Activated CD8-positive, alpha-beta T cell treated with anti-CD3 and anti-CD28 coated beads for 36 hours (primary cell): ENCODE results near the gene GPR158. TPM values are rescaled to one million over a fixed set of nuclear protein-coding genes. Genes with fewer than 3 reads are reported as not detected.

Experiments used
- ATAC-seq: fragments of 200-7000 bp; cut with Tn5 transposase; one replicate; pipeline ENCODE4 v1.10.0; 2021; ENCODE audit warnings: mild to moderate bottlenecking, moderate library complexity
- CTCF ChIA-PET: fragments of 350-600 bp; sonication (Branson Sonifier 250); formaldehyde crosslinking; loops from one replicate; lab custom pipeline; 2021; ENCODE audit warnings: antibody characterized with exemption; lab: Charles Lee
- POLR2A ChIA-PET: fragments of 350-600 bp; sonication (Branson Sonifier 250); formaldehyde crosslinking; loops from one replicate; lab custom pipeline; 2021; ENCODE audit warnings: antibody characterized with exemption; lab: Charles Lee
- DNase-seq: peaks from one replicate; pipeline ENCODE4 v3.0.0-alpha.2; 2020
- H3K27ac Mint-ChIP-seq: one replicate; pipeline ENCODE4 v1.8.0; 2021; ENCODE audit warnings: mild to moderate bottlenecking, mixed read lengths
- H3K27me3 Mint-ChIP-seq: one replicate; pipeline ENCODE4 v1.8.0; 2021; ENCODE audit warnings: mixed read lengths
- H3K36me3 Mint-ChIP-seq: one replicate; pipeline ENCODE4 v1.8.0; 2021; ENCODE audit warnings: low read depth, mixed read lengths
- H3K4me1 Mint-ChIP-seq: one replicate; pipeline ENCODE4 v1.8.0; 2021; ENCODE audit warnings: low read depth, mixed read lengths
- H3K4me3 Mint-ChIP-seq: one replicate; pipeline ENCODE4 v1.8.0; 2021; ENCODE audit warnings: mild to moderate bottlenecking, moderate library complexity, mixed read lengths
- H3K9me3 Mint-ChIP-seq: one replicate; pipeline ENCODE4 v1.8.0; 2021; ENCODE audit warnings: mixed read lengths
- CTCF ChIP-seq: fragments of 200-600 bp; IDR thresholded peaks from one replicate; pipeline ENCODE4 v1.8.0; 2022; ENCODE audit warnings: antibody characterized with exemption, mild to moderate bottlenecking
- intact Hi-C: fragments of 100-400 bp; cut with micrococcal nuclease; formaldehyde crosslinking; loops from one replicate; pipeline ENCODE4 v1.10.0; 2022
- total RNA-seq, 2 experiments: library from RNA; stranded (reverse); gene quantifications; one replicate each; pipeline ENCODE4 v1.2.3, GENCODE V29; 2021

Gene GPR158
- total RNA-seq, 2 experiments from 2014 or later: not detected

GRCh38 chr10:25504306-25504705 is 329.5 kb downstream of the GPR158 start:
- H3K36me3 Mint-ChIP-seq: no peaks in the 10 kb centered on the region
- peaks cover 3% of the 10 kb centered on the region for H3K9me3 Mint-ChIP-seq
- no peak overlapping the region for H3K4me3 Mint-ChIP-seq
- H3K27ac Mint-ChIP-seq: no peak overlapping the region
- ATAC-seq (no peak), DNase-seq (no peak)
- CTCF ChIA-PET: no interaction called here
- no peaks in the 10 kb centered on the region for H3K27me3 Mint-ChIP-seq
- intact Hi-C loops: no loop called here
- no peak for TF ChIP-seq CTCF
- POLR2A ChIA-PET: no interaction called here
- H3K4me1 Mint-ChIP-seq: no peaks in the 10 kb centered on the region

GRCh38 chr10:25504838-25505237 is 330.0 kb downstream of the GPR158 start:
- no peak for DNase-seq
- POLR2A ChIA-PET: no interaction called here
- CTCF ChIA-PET: no interaction called here
- Mint-ChIP-seq H3K4me3 (no peak overlapping the region), H3K27me3 (no peaks in the 10 kb centered on the region), H3K9me3 (peaks cover 3% of the 10 kb centered on the region), H3K4me1 (no peaks in the 10 kb centered on the region), H3K27ac (no peak overlapping the region), H3K36me3 (no peaks in the 10 kb centered on the region)
- no peak for ATAC-seq
- intact Hi-C loops: no loop called here
- no peak for TF ChIP-seq CTCF

GRCh38 chr10:25505466-25505865 is 330.7 kb downstream of the GPR158 start:
- H3K4me3 Mint-ChIP-seq: no peak overlapping the region
- intact Hi-C loops: no loop called here
- H3K36me3 Mint-ChIP-seq: no peaks in the 10 kb centered on the region
- DNase-seq: no peak
- no peaks in the 10 kb centered on the region for H3K4me1 Mint-ChIP-seq
- POLR2A ChIA-PET: no interaction called here
- CTCF ChIA-PET: no interaction called here
- H3K27ac Mint-ChIP-seq: no peak overlapping the region
- H3K27me3 Mint-ChIP-seq: no peaks in the 10 kb centered on the region
- no peak for TF ChIP-seq CTCF
- ATAC-seq: no peak
- peaks cover 3% of the 10 kb centered on the region for H3K9me3 Mint-ChIP-seq

GRCh38 chr10:25506821-25507335 is 332.1 kb downstream of the GPR158 start:
- no peaks in the 10 kb centered on the region for H3K27me3 Mint-ChIP-seq
- no peaks in the 10 kb centered on the region for H3K36me3 Mint-ChIP-seq
- H3K4me3 Mint-ChIP-seq: no peak overlapping the region
- no peak for DNase-seq
- peaks cover 11% of the 10 kb centered on the region for H3K9me3 Mint-ChIP-seq
- intact Hi-C loops: no loop called here
- TF ChIP-seq CTCF: no peak
- ChIA-PET POLR2A (no interaction called here), CTCF (no interaction called here)
- no peak overlapping the region for H3K27ac Mint-ChIP-seq
- no peaks in the 10 kb centered on the region for H3K4me1 Mint-ChIP-seq
- ATAC-seq: no peak

GRCh38 chr10:25508112-25508815 is 333.5 kb downstream of the GPR158 start:
- DNase-seq (no peak), ATAC-seq (no peak)
- Mint-ChIP-seq H3K9me3 (peaks cover 16% of the 10 kb centered on the region), H3K27ac (no peak overlapping the region), H3K4me3 (no peak overlapping the region), H3K27me3 (no peaks in the 10 kb centered on the region), H3K4me1 (no peaks in the 10 kb centered on the region), H3K36me3 (no peaks in the 10 kb centered on the region)
- TF ChIP-seq CTCF: no peak
- ChIA-PET POLR2A (no interaction called here), CTCF (no interaction called here)
- intact Hi-C loops: no loop called here
